GM19193 (cell line): ENCODE measurements around the gene TFAP2E.

Source experiments
- POLR2A ChIP-seq: IDR thresholded peaks from 4 replicates; pipeline ENCODE4 v1.6.1; 2011; ENCODE audit not compliant: insufficient read depth, insufficient read length; ENCODE audit errors: extremely low read depth

The TFAP2E gene

GRCh38 chr1:35573198-35574124 is at the start of gene TFAP2E:
TSS of gene TFAP2E (plus strand) at chr1:35573314. CDS start at chr1:35573578, 264 bp downstream.
- TF ChIP-seq POLR2A, result no peak

GRCh38 chr1:35524106-35524505 is 49.0 kb upstream of the TFAP2E start:
- no peak for TF ChIP-seq POLR2A

- TF ChIP-seq POLR2A, result no peak
These were observed 42.9 kb upstream of the TFAP2E start for GRCh38 chr1:35530168-35530567.

GRCh38 chr1:35530946-35531345 is 42.2 kb upstream of the TFAP2E start:
- no peak for TF ChIP-seq POLR2A

GRCh38 chr1:35531368-35531767 is 41.7 kb upstream of the TFAP2E start:
- no peak for TF ChIP-seq POLR2A

GRCh38 chr1:35532497-35533223 is 40.5 kb upstream of the TFAP2E start:
- no peak for TF ChIP-seq POLR2A

GRCh38 chr1:35533586-35533985 is 39.5 kb upstream of the TFAP2E start:
- no peak for TF ChIP-seq POLR2A

- no peak for TF ChIP-seq POLR2A
These were observed 37.9 kb upstream of the TFAP2E start for GRCh38 chr1:35535243-35535642.

GRCh38 chr1:35536556-35537162 is 36.5 kb upstream of the TFAP2E start:
- no peak for TF ChIP-seq POLR2A

GRCh38 chr1:35537806-35538205 is 35.3 kb upstream of the TFAP2E start:
- TF ChIP-seq POLR2A, result no peak

GRCh38 chr1:35539073-35539823 is 33.9 kb upstream of the TFAP2E start:
- TF ChIP-seq POLR2A, result no peak

- no peak for TF ChIP-seq POLR2A
These were observed 33.3 kb upstream of the TFAP2E start for GRCh38 chr1:35539824-35540261.

GRCh38 chr1:35544976-35545375 is 28.1 kb upstream of the TFAP2E start:
- no peak for TF ChIP-seq POLR2A

GRCh38 chr1:35546614-35547013 is 26.5 kb upstream of the TFAP2E start:
- no peak for TF ChIP-seq POLR2A

GRCh38 chr1:35553851-35554250 is 19.3 kb upstream of the TFAP2E start:
- TF ChIP-seq POLR2A, result no peak
